Colonic mucosa (tissue), 4 donors: Measurements from ENCODE around the gene PIGT. TPM values are rescaled to one million over a fixed set of nuclear protein-coding genes. Genes with fewer than 3 reads are reported as not detected.

ENCODE experiments used
- DNase-seq: peaks from one replicate; pipeline ENCODE4 v3.0.0-alpha.2; 2020
- H3K27ac ChIP-seq: fragments of 200-600 bp; one replicate; pipeline ENCODE4 v1.8.0; 2021
- H3K27me3 ChIP-seq: fragments of 200-600 bp; one replicate; pipeline ENCODE4 v1.8.0; 2021
- H3K36me3 ChIP-seq: fragments of 200-600 bp; one replicate; pipeline ENCODE4 v1.8.0; 2021
- H3K4me1 ChIP-seq: fragments of 200-600 bp; one replicate; pipeline ENCODE4 v1.8.0; 2021; ENCODE audit warnings: mild to moderate bottlenecking
- H3K4me3 ChIP-seq: fragments of 200-600 bp; one replicate; pipeline ENCODE4 v1.8.0; 2021
- H3K9ac ChIP-seq, 2 donors: one replicate each; pipeline ENCODE4 v1.7.0; 2013; ENCODE audit warnings: control low read depth in 2 of 2, low read depth in 2 of 2, low read length in 2 of 2
- H3K9me3 ChIP-seq: fragments of 200-600 bp; one replicate; pipeline ENCODE4 v1.8.0; 2021
- CTCF ChIP-seq: fragments of 200-600 bp; IDR thresholded peaks from one replicate; pipeline ENCODE4 v1.8.0; 2022; ENCODE audit warnings: antibody characterized with exemption, mild to moderate bottlenecking
- intact Hi-C: fragments of 100-400 bp; cut with DNase I; formaldehyde crosslinking; loops from one replicate; pipeline ENCODE4 v1.14.1; 2022
- total RNA-seq, 2 donors: library from RNA; stranded (reverse); fragmentation: NEBNext Ultra II Directional in 1 of 2; extraction: Animal tissue kit (Norgen Biotek cat#: 25700) in 1 of 2; gene quantifications; one replicate each; pipeline ENCODE4 v1.2.1, GENCODE V29; 2021
- donor health status: healthy.
- donor health status: DM: no; HTN: no; CAD: no.
- donor health status: DM: no; HTN: no; CAD: no.

The PIGT gene
- total RNA-seq, 2 donors from 2014 or later: 129 to 140 TPM

GRCh38 chr20:45465491-45466266, 49.7 kb downstream of the PIGT start:
- H3K27ac ChIP-seq: no peak overlapping the region
- no peaks in the 10 kb centered on the region for H3K36me3 ChIP-seq
- H3K9ac ChIP-seq: no peak overlapping the region
- H3K4me3 ChIP-seq: no peak overlapping the region
- intact Hi-C loops: no loop called here
- peaks cover 5% of the 10 kb centered on the region for H3K4me1 ChIP-seq
- TF ChIP-seq CTCF: no peak
- no peaks in the 10 kb centered on the region for H3K9me3 ChIP-seq
- peaks cover 8% of the 10 kb centered on the region for H3K27me3 ChIP-seq
- DNase-seq: peak; percentile 60

- Histone ChIP-seq H3K36me3 (no peaks in the 10 kb centered on the region), H3K27me3 (peaks cover 8% of the 10 kb centered on the region), H3K4me1 (peaks cover 5% of the 10 kb centered on the region), H3K9ac (no peak overlapping the region), H3K27ac (peak overlapping the region; percentile 46), H3K4me3 (no peak overlapping the region), H3K9me3 (no peaks in the 10 kb centered on the region)
- no peak for DNase-seq
- TF ChIP-seq CTCF: no peak
- intact Hi-C loops: no loop called here
Measured at GRCh38 chr20:45467172-45467571, 51.2 kb downstream of the PIGT start.

GRCh38 chr20:45467861-45468260, 51.9 kb downstream of the PIGT start:
- H3K9me3 ChIP-seq: no peaks in the 10 kb centered on the region
- peaks cover 5% of the 10 kb centered on the region for H3K4me1 ChIP-seq
- TF ChIP-seq CTCF: no peak
- DNase-seq: peak; percentile 71
- intact Hi-C loops: no loop called here
- H3K36me3 ChIP-seq: no peaks in the 10 kb centered on the region
- H3K27me3 ChIP-seq: peaks cover 8% of the 10 kb centered on the region
- H3K27ac ChIP-seq: peak overlapping the region; percentile 46
- peak overlapping the region in 1 of 2 donors; percentile 38 for H3K9ac ChIP-seq
- no peak overlapping the region for H3K4me3 ChIP-seq

GRCh38 chr20:45469336-45470261, 53.7 kb downstream of the PIGT start, which contains the start of gene WFDC2:
Gene WFDC2 (plus strand): TSS chr20:45469753. CDS start chr20:45469782, 29 bp downstream.
- no peaks in the 10 kb centered on the region for H3K36me3 ChIP-seq
- peak within 1 kb of the TSS; percentile 62 to 63 for H3K9ac ChIP-seq
- peak within 1 kb of the TSS; percentile 44 for H3K4me3 ChIP-seq
- H3K4me1 ChIP-seq: peaks cover 5% of the 10 kb centered on the region
- TF ChIP-seq CTCF: no peak
- peak within 1 kb of the TSS; percentile 81 for H3K27ac ChIP-seq
- H3K27me3 ChIP-seq: peaks cover 8% of the 10 kb centered on the region
- intact Hi-C loops: no loop called here
- peak; percentile 65 for DNase-seq
- no peaks in the 10 kb centered on the region for H3K9me3 ChIP-seq

GRCh38 chr20:45470262-45470931, 54.5 kb downstream of the PIGT start:
- Histone ChIP-seq H3K27ac (peak overlapping the region; percentile 81), H3K9ac (peak overlapping the region; percentile 62 to 63), H3K27me3 (peaks cover 8% of the 10 kb centered on the region), H3K9me3 (no peaks in the 10 kb centered on the region), H3K4me3 (peak overlapping the region; percentile 44), H3K4me1 (peaks cover 5% of the 10 kb centered on the region), H3K36me3 (no peaks in the 10 kb centered on the region)
- DNase-seq: peak; percentile 80
- no peak for TF ChIP-seq CTCF
- intact Hi-C loops: no loop called here
